MCF 10A (cell line): ENCODE measurements around the gene MMS22L. TPM values are rescaled to one million over a fixed set of nuclear protein-coding genes. Genes with fewer than 3 reads are reported as not detected.

ENCODE experiments used
- BruUV-seq: library from RNA; stranded (reverse); fragments of 400-500 nt; replicated peaks from 2 replicates; lab custom pipeline; 2021; lab: Mats Ljungman, UMichigan
- CTCF ChIA-PET: fragments of 300-600 bp; sonication (Branson Sonifier 250); formaldehyde crosslinking; extraction: SDS; loops from one replicate; lab custom pipeline; 2021; ENCODE audit warnings: antibody characterized with exemption, inconsistent platforms; lab: Yijun Ruan, JAX
- POLR2A ChIA-PET: fragments of 300-600, 350-650 bp; sonication (Branson Sonifier 250); formaldehyde crosslinking; extraction: SDS; loops from one replicate; lab custom pipeline; 2020; ENCODE audit warnings: antibody characterized with exemption, inconsistent platforms; lab: Yijun Ruan, JAX
- DNase-seq: peaks from one replicate; pipeline ENCODE4 v3.0.0-alpha.2; 2018; ENCODE audit not compliant: unreplicated experiment
- H3K27ac Mint-ChIP-seq: one replicate; pipeline ENCODE4 v1.8.0; 2022; ENCODE audit warnings: mild to moderate bottlenecking, low read depth, mixed read lengths; ENCODE audit not compliant: unreplicated experiment
- H3K27me3 Mint-ChIP-seq: one replicate; pipeline ENCODE4 v1.8.0; 2022; ENCODE audit warnings: mixed read lengths; ENCODE audit not compliant: insufficient read depth, unreplicated experiment
- H3K36me3 Mint-ChIP-seq: one replicate; pipeline ENCODE4 v1.8.0; 2022; ENCODE audit warnings: mild to moderate bottlenecking, moderate library complexity, mixed read lengths; ENCODE audit not compliant: insufficient read depth, unreplicated experiment
- H3K4me1 Mint-ChIP-seq: one replicate; pipeline ENCODE4 v1.8.0; 2022; ENCODE audit warnings: mixed read lengths; ENCODE audit not compliant: insufficient read depth, unreplicated experiment
- H3K4me3 Mint-ChIP-seq: one replicate; pipeline ENCODE4 v1.8.0; 2022; ENCODE audit warnings: mild to moderate bottlenecking, moderate library complexity, mixed read lengths; ENCODE audit not compliant: unreplicated experiment
- H3K9me3 Mint-ChIP-seq: one replicate; pipeline ENCODE4 v1.8.0; 2022; ENCODE audit warnings: mixed read lengths; ENCODE audit not compliant: unreplicated experiment
- intact Hi-C: fragments of 100-400 bp; cut with micrococcal nuclease; formaldehyde crosslinking; loops from 2 replicates; pipeline ENCODE4 v1.14.1; 2022
- total RNA-seq: library from RNA; stranded (reverse); gene quantifications from 2 replicates; pipeline ENCODE4 v1.2.3, GENCODE V29; 2022
- TF ChIP-seq, protein P1 (sequence below): fragments of 200-600 bp; IDR thresholded peaks from one replicate; pipeline ENCODE4 v1.8.0; 2022; ENCODE audit warnings: antibody characterized with exemption, mild to moderate bottlenecking; ENCODE audit not compliant: unreplicated experiment

The MMS22L gene
- total RNA-seq, 1 experiment from 2014 or later: 9.8 TPM

DNA sequence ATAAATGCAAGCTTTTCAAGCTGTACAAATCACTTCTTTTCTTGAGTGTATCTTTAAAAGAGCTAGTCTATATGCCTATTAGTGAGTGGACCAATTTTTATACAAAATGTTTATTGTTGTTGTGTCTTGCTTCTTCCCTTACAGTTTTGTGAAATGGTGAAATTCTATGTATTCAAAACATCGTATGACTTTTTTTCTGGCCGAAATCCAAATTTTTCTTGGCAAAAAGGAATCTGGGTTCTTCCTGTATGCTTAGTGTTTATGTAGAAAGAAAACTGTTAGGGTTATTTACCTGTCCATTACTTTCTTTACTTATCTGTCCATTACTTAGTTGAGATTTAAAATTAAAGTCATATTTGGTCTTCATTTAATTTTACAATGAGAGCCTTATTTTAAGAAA lies 153.9 kb downstream of the MMS22L start:
- BruUV-seq: no TSS peak
- TF ChIP-seq, protein P1, sequence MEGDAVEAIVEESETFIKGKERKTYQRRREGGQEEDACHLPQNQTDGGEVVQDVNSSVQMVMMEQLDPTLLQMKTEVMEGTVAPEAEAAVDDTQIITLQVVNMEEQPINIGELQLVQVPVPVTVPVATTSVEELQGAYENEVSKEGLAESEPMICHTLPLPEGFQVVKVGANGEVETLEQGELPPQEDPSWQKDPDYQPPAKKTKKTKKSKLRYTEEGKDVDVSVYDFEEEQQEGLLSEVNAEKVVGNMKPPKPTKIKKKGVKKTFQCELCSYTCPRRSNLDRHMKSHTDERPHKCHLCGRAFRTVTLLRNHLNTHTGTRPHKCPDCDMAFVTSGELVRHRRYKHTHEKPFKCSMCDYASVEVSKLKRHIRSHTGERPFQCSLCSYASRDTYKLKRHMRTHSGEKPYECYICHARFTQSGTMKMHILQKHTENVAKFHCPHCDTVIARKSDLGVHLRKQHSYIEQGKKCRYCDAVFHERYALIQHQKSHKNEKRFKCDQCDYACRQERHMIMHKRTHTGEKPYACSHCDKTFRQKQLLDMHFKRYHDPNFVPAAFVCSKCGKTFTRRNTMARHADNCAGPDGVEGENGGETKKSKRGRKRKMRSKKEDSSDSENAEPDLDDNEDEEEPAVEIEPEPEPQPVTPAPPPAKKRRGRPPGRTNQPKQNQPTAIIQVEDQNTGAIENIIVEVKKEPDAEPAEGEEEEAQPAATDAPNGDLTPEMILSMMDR: no peak
- Mint-ChIP-seq H3K9me3 (no peaks in the 10 kb centered on the region), H3K27ac (no peak overlapping the region), H3K27me3 (peaks cover 32% of the 10 kb centered on the region), H3K36me3 (no peaks in the 10 kb centered on the region), H3K4me1 (no peaks in the 10 kb centered on the region), H3K4me3 (no peak overlapping the region)
- intact Hi-C loops: no loop called here
- CTCF ChIA-PET: no interaction called here
- DNase-seq: peak; percentile 13
- POLR2A ChIA-PET: no interaction called here

DNA sequence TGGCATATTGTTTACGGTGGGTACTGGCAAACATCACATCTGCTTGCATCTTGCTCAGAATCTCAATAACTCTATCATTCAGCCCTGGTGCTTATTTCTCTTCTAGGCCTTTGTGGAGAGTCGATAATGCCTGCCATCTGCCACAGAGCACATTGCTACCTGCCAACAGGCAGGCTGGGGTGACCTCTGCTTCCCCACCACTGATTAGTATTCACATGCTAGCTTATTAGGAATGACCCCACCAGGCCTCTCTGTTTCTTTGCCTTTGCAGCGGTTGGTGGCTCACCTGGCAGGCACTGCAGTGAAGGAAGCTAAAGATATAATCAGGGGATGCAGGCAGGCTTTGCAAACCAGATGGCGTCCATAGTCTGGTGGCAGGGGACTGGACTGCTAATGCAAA lies 154.5 kb downstream of the MMS22L start:
- Mint-ChIP-seq H3K27ac (no peak overlapping the region), H3K9me3 (no peaks in the 10 kb centered on the region), H3K27me3 (peaks cover 38% of the 10 kb centered on the region), H3K4me3 (no peak overlapping the region), H3K36me3 (no peaks in the 10 kb centered on the region), H3K4me1 (no peaks in the 10 kb centered on the region)
- no peak for DNase-seq
- intact Hi-C loops: no loop called here
- ChIA-PET POLR2A (no interaction called here), CTCF (interaction anchor here (1.3 kb wide), 1 partner anchor 21 kb away, joined by 3 read pairs; no protein-coding TSS in a partner anchor)
- TF ChIP-seq, protein P1: no peak
- no TSS peak for BruUV-seq

DNA sequence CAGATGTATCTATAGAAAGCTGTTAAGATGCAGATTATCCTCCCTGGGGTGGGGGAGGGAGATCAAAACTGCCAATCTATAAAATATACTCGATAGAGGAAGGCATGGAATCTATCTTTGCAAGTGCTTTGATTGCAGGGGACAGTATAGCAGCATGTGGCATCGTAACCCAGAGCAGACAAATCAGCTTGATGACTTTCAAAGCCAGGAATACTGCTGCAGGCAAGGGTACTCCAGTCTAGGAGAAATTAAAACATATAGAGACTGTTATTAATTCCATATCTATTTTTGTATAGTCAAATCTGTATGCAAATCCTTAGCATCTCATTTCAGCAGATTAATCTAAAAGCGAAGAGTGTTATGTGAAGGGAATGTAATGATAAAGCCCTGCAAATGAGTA lies 159.4 kb downstream of the MMS22L start:
- intact Hi-C loops: no loop called here
- peaks cover 85% of the 10 kb centered on the region for H3K27me3 Mint-ChIP-seq
- no peak overlapping the region for H3K27ac Mint-ChIP-seq
- H3K4me3 Mint-ChIP-seq: no peak overlapping the region
- POLR2A ChIA-PET: no interaction called here
- CTCF ChIA-PET: interaction anchor here (0.6 to 0.9 kb wide), 2 partner anchors 415 to 1447 kb away, joined by 3 to 6 read pairs; no protein-coding TSS in a partner anchor
- BruUV-seq: no TSS peak
- H3K36me3 Mint-ChIP-seq: no peaks in the 10 kb centered on the region
- DNase-seq: no peak
- H3K4me1 Mint-ChIP-seq: no peaks in the 10 kb centered on the region
- no peaks in the 10 kb centered on the region for H3K9me3 Mint-ChIP-seq
- TF ChIP-seq, protein P1: no peak

DNA sequence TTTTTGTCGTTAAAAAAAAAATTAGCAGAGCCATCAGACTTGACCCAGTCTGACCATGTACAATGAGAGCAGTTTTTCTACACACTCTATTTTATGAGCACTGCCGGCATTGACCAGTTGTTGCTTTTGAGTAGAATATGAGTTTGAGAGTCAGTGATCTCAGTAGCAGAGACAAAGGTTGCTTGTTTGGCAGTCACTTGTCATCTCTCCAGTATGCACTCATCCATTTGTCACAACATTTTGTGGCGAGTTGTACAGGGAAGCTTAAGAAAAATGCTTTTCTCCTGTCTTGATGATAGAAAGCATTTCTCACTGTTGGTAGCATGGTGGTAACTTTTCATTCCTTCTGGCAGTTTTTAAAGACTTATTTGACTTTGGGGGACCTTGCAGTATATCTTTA lies 159.9 kb downstream of the MMS22L start:
- no peaks in the 10 kb centered on the region for H3K4me1 Mint-ChIP-seq
- TF ChIP-seq, protein P1: no peak
- no peak overlapping the region for H3K27ac Mint-ChIP-seq
- H3K9me3 Mint-ChIP-seq: no peaks in the 10 kb centered on the region
- CTCF ChIA-PET: interaction anchor here (0.9 kb wide), 1 partner anchor 414 kb away, joined by 3 read pairs; no protein-coding TSS in a partner anchor
- intact Hi-C loops: no loop called here
- no peak overlapping the region for H3K4me3 Mint-ChIP-seq
- H3K27me3 Mint-ChIP-seq: peaks cover 87% of the 10 kb centered on the region
- BruUV-seq: no TSS peak
- POLR2A ChIA-PET: no interaction called here
- DNase-seq: no peak
- H3K36me3 Mint-ChIP-seq: no peaks in the 10 kb centered on the region
